Bronchial epithelial cell (primary cell): ENCODE data around the gene VEGFA. TPM values are rescaled to one million over a fixed set of nuclear protein-coding genes. Genes with fewer than 3 reads are reported as not detected.

Source experiments
- DNase-seq: peaks from one replicate; pipeline ENCODE4 v3.0.0-alpha.2; 2010; ENCODE audit warnings: low read depth
- FAIRE-seq: peaks from 2 replicates; lab custom pipeline; 2011; peaks lifted over from hg19 to GRCh38; lab: Jason Lieb, UNC
- H3K27me3 ChIP-seq: 2 replicates; pipeline ENCODE4 v1.5.1; 2011; ENCODE audit warnings: low read length; ENCODE audit not compliant: control insufficient read depth, insufficient read depth
- H3K36me3 ChIP-seq: 2 replicates; pipeline ENCODE4 v1.5.1; 2011; ENCODE audit warnings: low read length; ENCODE audit not compliant: control insufficient read depth, insufficient read depth
- H3K4me3 ChIP-seq: 2 replicates; pipeline ENCODE4 v1.5.1; 2011; ENCODE audit warnings: mild to moderate bottlenecking, low read depth, low read length, control low read depth
- CTCF ChIP-seq: IDR thresholded peaks from 2 replicates; pipeline ENCODE4 v1.5.1; 2011; ENCODE audit warnings: mild to moderate bottlenecking, moderate library complexity, low read length, control low read depth, inconsistent platforms; ENCODE audit not compliant: insufficient read depth, severe bottlenecking
- total RNA-seq: library from RNA; depleted of rRNA; stranded (reverse); fragments of >200 nt; gene quantifications from 2 replicates; pipeline ENCODE4 v1.2.1, GENCODE V29; 2014

VEGFA gene
- total RNA-seq, 1 donor from 2014 or later = 391 TPM

GRCh38 chr6:43826730-43827129, 56.7 kb downstream of the VEGFA start:
- H3K36me3 ChIP-seq = no peaks in the 10 kb centered on the region
- no peak for TF ChIP-seq CTCF
- H3K4me3 ChIP-seq = no peak overlapping the region
- FAIRE-seq (no peak), DNase-seq (no peak)
- peaks cover 4% of the 10 kb centered on the region for H3K27me3 ChIP-seq

- Histone ChIP-seq H3K27me3 (peaks cover 1% of the 10 kb centered on the region), H3K36me3 (no peaks in the 10 kb centered on the region), H3K4me3 (no peak overlapping the region)
- TF ChIP-seq CTCF = no peak
- FAIRE-seq (no peak), DNase-seq (no peak)
These were observed 57.9 kb downstream of the VEGFA start for GRCh38 chr6:43827898-43828297.

GRCh38 chr6:43828711-43829110, 58.7 kb downstream of the VEGFA start:
- no peak for TF ChIP-seq CTCF
- no peak overlapping the region for H3K4me3 ChIP-seq
- DNase-seq (peak; percentile 17), FAIRE-seq (no peak)
- no peaks in the 10 kb centered on the region for H3K36me3 ChIP-seq
- H3K27me3 ChIP-seq = peaks cover 1% of the 10 kb centered on the region

GRCh38 chr6:43829470-43829869, 59.5 kb downstream of the VEGFA start:
- Histone ChIP-seq H3K4me3 (no peak overlapping the region), H3K27me3 (peaks cover 1% of the 10 kb centered on the region), H3K36me3 (no peaks in the 10 kb centered on the region)
- FAIRE-seq (no peak), DNase-seq (no peak)
- no peak for TF ChIP-seq CTCF

- TF ChIP-seq CTCF = no peak
- Histone ChIP-seq H3K4me3 (no peak overlapping the region), H3K36me3 (no peaks in the 10 kb centered on the region), H3K27me3 (no peaks in the 10 kb centered on the region)
- FAIRE-seq (no peak), DNase-seq (no peak)
These were observed 60.8 kb downstream of the VEGFA start for GRCh38 chr6:43830775-43831174.

- Histone ChIP-seq H3K36me3 (no peaks in the 10 kb centered on the region), H3K4me3 (no peak overlapping the region), H3K27me3 (no peaks in the 10 kb centered on the region)
- FAIRE-seq (no peak), DNase-seq (peak; percentile 45)
- TF ChIP-seq CTCF = no peak
These were observed 61.2 kb downstream of the VEGFA start for GRCh38 chr6:43831191-43831590.
